ENCODE measurements around the gene TTI1.

The TTI1 gene

GRCh38 chr20:38043512-38044300 is 10.4 kb upstream of the TTI1 start:
- ATAC-seq (ENCODE audit: insufficient read depth, low read depth): no peak
- Histone ChIP-seq H3K27ac (ENCODE audit: low read length) (no peak overlapping the region), H4K20me1 (ENCODE audit: insufficient read depth, low read length) (peaks cover 42% of the 10 kb centered on the region; the same call in 1 of the 2 replicates), H3K36me3 (ENCODE audit: insufficient read depth, low read length) (peaks cover 94% of the 10 kb centered on the region), H3K4me3 (ENCODE audit: low read depth in 1 of 2, low read length in 2 of 2) (no peak overlapping the region), H3K4me1 (ENCODE audit: insufficient read depth, low read length) (no peaks in the 10 kb centered on the region), H3K27me3 (ENCODE audit: insufficient read depth, low read length, poor library complexity) (no peaks in the 10 kb centered on the region), H3K4me2 (ENCODE audit: insufficient read depth, low read length) (no peak overlapping the region), H2AFZ (ENCODE audit: low read depth, low read length) (no peak overlapping the region), H3K9me3 (ENCODE audit: insufficient read depth, low read length, severe bottlenecking) (no peaks in the 10 kb centered on the region), H3K9ac (ENCODE audit: low read depth, low read length) (no peak overlapping the region), H3K79me2 (ENCODE audit: insufficient read depth, low read length) (peaks cover 95% of the 10 kb centered on the region)
- DNase-seq: no peak
- TF ChIP-seq CTCF (IDR thresholded peaks at IDR 0.05; ENCODE audit: borderline replicate concordance, extremely low read depth, low read length, poor library complexity, severe bottlenecking) (no peak), EZH2 (IDR thresholded peaks at IDR 0.05; ENCODE audit: borderline replicate concordance, low read depth, low read length, severe bottlenecking) (no peak)

- DNase-seq (no peak), ATAC-seq (ENCODE audit: insufficient read depth, low read depth) (no peak)
- Histone ChIP-seq H3K36me3 (ENCODE audit: insufficient read depth, low read length) (peaks cover 84% of the 10 kb centered on the region), H3K4me3 (ENCODE audit: low read depth in 1 of 2, low read length in 2 of 2) (no peak overlapping the region), H2AFZ (ENCODE audit: low read depth, low read length) (no peak overlapping the region), H3K9ac (ENCODE audit: low read depth, low read length) (no peak overlapping the region), H3K27ac (ENCODE audit: low read length) (no peak overlapping the region), H3K79me2 (ENCODE audit: insufficient read depth, low read length) (peaks cover 96% of the 10 kb centered on the region), H3K4me1 (ENCODE audit: insufficient read depth, low read length) (peaks cover 26% of the 10 kb centered on the region), H4K20me1 (ENCODE audit: insufficient read depth, low read length) (peaks cover 49% of the 10 kb centered on the region; the same call in 1 of the 2 replicates), H3K27me3 (ENCODE audit: insufficient read depth, low read length, poor library complexity) (no peaks in the 10 kb centered on the region), H3K4me2 (ENCODE audit: insufficient read depth, low read length) (no peak overlapping the region), H3K9me3 (ENCODE audit: insufficient read depth, low read length, severe bottlenecking) (no peaks in the 10 kb centered on the region)
- TF ChIP-seq EZH2 (IDR thresholded peaks at IDR 0.05; ENCODE audit: borderline replicate concordance, low read depth, low read length, severe bottlenecking) (no peak), CTCF (IDR thresholded peaks at IDR 0.05; ENCODE audit: borderline replicate concordance, extremely low read depth, low read length, poor library complexity, severe bottlenecking) (no peak)
These were observed 7.0 kb upstream of the TTI1 start for GRCh38 chr20:38040276-38040675.

GRCh38 chr20:38036366-38036765 is 3.1 kb upstream of the TTI1 start:
- H3K9ac ChIP-seq (ENCODE audit: low read depth, low read length): 0 out of 2 replicates have a peak overlapping the region, but pooled peaks have one; percentile 12
- H3K4me2 ChIP-seq (ENCODE audit: insufficient read depth, low read length): peak overlapping the region; percentile 54
- peaks cover 59% of the 10 kb centered on the region for H3K36me3 ChIP-seq (ENCODE audit: insufficient read depth, low read length)
- H4K20me1 ChIP-seq (ENCODE audit: insufficient read depth, low read length): peaks cover 29% of the 10 kb centered on the region; the same call in 1 of the 2 replicates
- no peak overlapping the region for H3K27ac ChIP-seq (ENCODE audit: low read length)
- no peak overlapping the region for H2AFZ ChIP-seq (ENCODE audit: low read depth, low read length)
- H3K79me2 ChIP-seq (ENCODE audit: insufficient read depth, low read length): peaks cover 99% of the 10 kb centered on the region
- H3K27me3 ChIP-seq (ENCODE audit: insufficient read depth, low read length, poor library complexity): no peaks in the 10 kb centered on the region
- TF ChIP-seq CTCF (IDR thresholded peaks at IDR 0.05; ENCODE audit: borderline replicate concordance, extremely low read depth, low read length, poor library complexity, severe bottlenecking): no peak
- no peak for TF ChIP-seq EZH2 (IDR thresholded peaks at IDR 0.05; ENCODE audit: borderline replicate concordance, low read depth, low read length, severe bottlenecking)
- ATAC-seq (ENCODE audit: insufficient read depth, low read depth) (no peak), DNase-seq (no peak)
- peak overlapping the region in 1 of 2 experiments; percentile 31; a peak in 2 of 4 replicates for H3K4me3 ChIP-seq (ENCODE audit: low read depth in 1 of 2, low read length in 2 of 2)
- H3K4me1 ChIP-seq (ENCODE audit: insufficient read depth, low read length): peaks cover 55% of the 10 kb centered on the region
- no peaks in the 10 kb centered on the region for H3K9me3 ChIP-seq (ENCODE audit: insufficient read depth, low read length, severe bottlenecking)
